ENCODE results near the gene CPNE5. TPM values are rescaled to one million over a fixed set of nuclear protein-coding genes. Genes with fewer than 3 reads are reported as not detected.

CPNE5 gene
- polyA plus RNA-seq, 1 of the 3 experiments (the other 2 are of a cell fraction), result 0.30 TPM

DNA sequence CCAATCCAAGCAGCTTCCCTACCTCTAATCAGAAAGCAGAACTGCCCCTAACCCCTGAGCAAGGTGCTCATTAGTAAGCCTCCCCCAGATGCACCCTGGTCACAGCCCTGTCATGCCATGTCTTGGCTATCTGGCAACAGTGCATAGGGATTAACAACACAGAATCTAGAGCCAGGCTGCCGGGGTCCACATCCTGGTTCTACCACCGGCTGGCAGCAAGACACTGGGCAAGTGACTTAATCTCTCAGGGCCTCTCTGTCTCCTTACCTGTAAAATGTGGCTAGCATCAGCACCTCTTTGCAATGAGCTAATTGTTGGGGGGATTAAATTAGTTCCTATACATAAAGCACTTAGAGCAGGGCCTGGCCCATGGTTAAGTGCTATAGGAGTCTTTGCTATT is 68.1 kb downstream of the CPNE5 start:
- H3K9ac ChIP-seq, result no peak overlapping the region
- H3F3A ChIP-seq (replicated peaks; ENCODE audit: insufficient read depth), result no peaks in the 10 kb centered on the region
- 100% methylated on average over 2 of the region's 2 CpGs for WGBS (ENCODE audit: low lambda C conversion rate)
- 0 out of 2 replicates have a peak, but pooled peaks cover 3% of the 10 kb centered on the region for H3K27me3 ChIP-seq (ENCODE audit: insufficient read depth)
- no peak for DNase-seq
- CTCF ChIA-PET, result interaction anchor here (1.3 to 9.0 kb wide), 8 partner anchors 12 to 114 kb away, joined by 5 to 200 read pairs (median 49); partner anchors contain the start of genes C6orf89 and PPIL1
- no peaks in the 10 kb centered on the region for H3K9me2 ChIP-seq
- no peaks in the 10 kb centered on the region for H3K9me3 ChIP-seq
- no peak overlapping the region for H3K4me3 ChIP-seq (ENCODE audit: low read depth in 2 of 2, low read length in 1 of 2)
- no peak overlapping the region for H3K4me2 ChIP-seq
- no peak overlapping the region for H2AFZ ChIP-seq (ENCODE audit: low read depth)
- H3K79me2 ChIP-seq (ENCODE audit: insufficient read depth), result no peaks in the 10 kb centered on the region
- no peak overlapping the region for H3K27ac ChIP-seq (ENCODE audit: low read depth in 2 of 2, low read length in 1 of 2)
- peaks cover 11 to 13% of the 10 kb centered on the region in 2 experiments; a peak in 3 of 4 replicates for H3K4me1 ChIP-seq (ENCODE audit: control insufficient read depth in 1 of 2, insufficient read depth in 2 of 2, low read depth in 1 of 2, low read length in 1 of 2)
- no peaks in the 10 kb centered on the region for H3K36me3 ChIP-seq (replicated peaks in 1 of 2; ENCODE audit: control insufficient read depth in 1 of 2, insufficient read depth in 2 of 2, low read length in 1 of 2)
- TF ChIP-seq FOSL2 (IDR thresholded peaks at IDR 0.05; ENCODE audit: borderline replicate concordance, low read depth) (no peak), NRF1 (IDR thresholded peaks at IDR 0.05; ENCODE audit: low read depth, low read length) (no peak), TEAD4 (IDR thresholded peaks at IDR 0.05; ENCODE audit: borderline replicate concordance, insufficient read depth) (no peak), USF1 (IDR thresholded peaks at IDR 0.05; ENCODE audit: borderline replicate concordance, low read depth) (no peak), RCOR1 (IDR thresholded peaks at IDR 0.05; ENCODE audit: low read length) (no peak), FOXM1 (IDR thresholded peaks at IDR 0.05; ENCODE audit: low read depth) (no peak), TCF12 (IDR thresholded peaks at IDR 0.05) (no peak), TAF1 (IDR thresholded peaks at IDR 0.05; ENCODE audit: borderline replicate concordance, low read depth, low read length) (no peak), RFX5 (IDR thresholded peaks at IDR 0.05; ENCODE audit: low read length) (no peak), FOXJ3 (CRISPR knock-in tag; IDR thresholded peaks at IDR 0.05) (no peak), EP300 (IDR thresholded peaks at IDR 0.05; ENCODE audit: borderline replicate concordance in 1 of 2, low read depth in 1 of 2, low read length in 1 of 2) (no peak), JUND (IDR thresholded peaks at IDR 0.05) (no peak), PBX3 (IDR thresholded peaks at IDR 0.05) (no peak), CTCF (IDR thresholded peaks at IDR 0.05) (no peak), SMC3 (IDR thresholded peaks at IDR 0.05; ENCODE audit: low read depth, low read length) (no peak)
- TF ChIP-seq, protein P1, sequence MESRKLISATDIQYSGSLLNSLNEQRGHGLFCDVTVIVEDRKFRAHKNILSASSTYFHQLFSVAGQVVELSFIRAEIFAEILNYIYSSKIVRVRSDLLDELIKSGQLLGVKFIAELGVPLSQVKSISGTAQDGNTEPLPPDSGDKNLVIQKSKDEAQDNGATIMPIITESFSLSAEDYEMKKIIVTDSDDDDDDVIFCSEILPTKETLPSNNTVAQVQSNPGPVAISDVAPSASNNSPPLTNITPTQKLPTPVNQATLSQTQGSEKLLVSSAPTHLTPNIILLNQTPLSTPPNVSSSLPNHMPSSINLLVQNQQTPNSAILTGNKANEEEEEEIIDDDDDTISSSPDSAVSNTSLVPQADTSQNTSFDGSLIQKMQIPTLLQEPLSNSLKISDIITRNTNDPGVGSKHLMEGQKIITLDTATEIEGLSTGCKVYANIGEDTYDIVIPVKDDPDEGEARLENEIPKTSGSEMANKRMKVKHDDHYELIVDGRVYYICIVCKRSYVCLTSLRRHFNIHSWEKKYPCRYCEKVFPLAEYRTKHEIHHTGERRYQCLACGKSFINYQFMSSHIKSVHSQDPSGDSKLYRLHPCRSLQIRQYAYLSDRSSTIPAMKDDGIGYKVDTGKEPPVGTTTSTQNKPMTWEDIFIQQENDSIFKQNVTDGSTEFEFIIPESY (IDR thresholded peaks at IDR 0.05; ENCODE audit: borderline replicate concordance, low read depth), result no peak
- TF ChIP-seq, protein P2, sequence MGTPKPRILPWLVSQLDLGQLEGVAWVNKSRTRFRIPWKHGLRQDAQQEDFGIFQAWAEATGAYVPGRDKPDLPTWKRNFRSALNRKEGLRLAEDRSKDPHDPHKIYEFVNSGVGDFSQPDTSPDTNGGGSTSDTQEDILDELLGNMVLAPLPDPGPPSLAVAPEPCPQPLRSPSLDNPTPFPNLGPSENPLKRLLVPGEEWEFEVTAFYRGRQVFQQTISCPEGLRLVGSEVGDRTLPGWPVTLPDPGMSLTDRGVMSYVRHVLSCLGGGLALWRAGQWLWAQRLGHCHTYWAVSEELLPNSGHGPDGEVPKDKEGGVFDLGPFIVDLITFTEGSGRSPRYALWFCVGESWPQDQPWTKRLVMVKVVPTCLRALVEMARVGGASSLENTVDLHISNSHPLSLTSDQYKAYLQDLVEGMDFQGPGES (IDR thresholded peaks at IDR 0.05; ENCODE audit: low read depth, low read length), result no peak
- TF ChIP-seq, protein P3, sequence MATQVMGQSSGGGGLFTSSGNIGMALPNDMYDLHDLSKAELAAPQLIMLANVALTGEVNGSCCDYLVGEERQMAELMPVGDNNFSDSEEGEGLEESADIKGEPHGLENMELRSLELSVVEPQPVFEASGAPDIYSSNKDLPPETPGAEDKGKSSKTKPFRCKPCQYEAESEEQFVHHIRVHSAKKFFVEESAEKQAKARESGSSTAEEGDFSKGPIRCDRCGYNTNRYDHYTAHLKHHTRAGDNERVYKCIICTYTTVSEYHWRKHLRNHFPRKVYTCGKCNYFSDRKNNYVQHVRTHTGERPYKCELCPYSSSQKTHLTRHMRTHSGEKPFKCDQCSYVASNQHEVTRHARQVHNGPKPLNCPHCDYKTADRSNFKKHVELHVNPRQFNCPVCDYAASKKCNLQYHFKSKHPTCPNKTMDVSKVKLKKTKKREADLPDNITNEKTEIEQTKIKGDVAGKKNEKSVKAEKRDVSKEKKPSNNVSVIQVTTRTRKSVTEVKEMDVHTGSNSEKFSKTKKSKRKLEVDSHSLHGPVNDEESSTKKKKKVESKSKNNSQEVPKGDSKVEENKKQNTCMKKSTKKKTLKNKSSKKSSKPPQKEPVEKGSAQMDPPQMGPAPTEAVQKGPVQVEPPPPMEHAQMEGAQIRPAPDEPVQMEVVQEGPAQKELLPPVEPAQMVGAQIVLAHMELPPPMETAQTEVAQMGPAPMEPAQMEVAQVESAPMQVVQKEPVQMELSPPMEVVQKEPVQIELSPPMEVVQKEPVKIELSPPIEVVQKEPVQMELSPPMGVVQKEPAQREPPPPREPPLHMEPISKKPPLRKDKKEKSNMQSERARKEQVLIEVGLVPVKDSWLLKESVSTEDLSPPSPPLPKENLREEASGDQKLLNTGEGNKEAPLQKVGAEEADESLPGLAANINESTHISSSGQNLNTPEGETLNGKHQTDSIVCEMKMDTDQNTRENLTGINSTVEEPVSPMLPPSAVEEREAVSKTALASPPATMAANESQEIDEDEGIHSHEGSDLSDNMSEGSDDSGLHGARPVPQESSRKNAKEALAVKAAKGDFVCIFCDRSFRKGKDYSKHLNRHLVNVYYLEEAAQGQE (IDR thresholded peaks at IDR 0.05; ENCODE audit: low read depth, low read length), result no peak
- no peaks in the 10 kb centered on the region for H4K20me1 ChIP-seq (ENCODE audit: insufficient read depth)
- POLR2A ChIA-PET, result no interaction called here
